Measurements from ENCODE around the gene TARS2. TPM values are rescaled to one million over a fixed set of nuclear protein-coding genes. Genes with fewer than 3 reads are reported as not detected.

The TARS2 gene
- total and polyA plus RNA-seq, 3 donors from 2014 or later, result 35.4 to 39.7 (median 35.7) TPM

DNA sequence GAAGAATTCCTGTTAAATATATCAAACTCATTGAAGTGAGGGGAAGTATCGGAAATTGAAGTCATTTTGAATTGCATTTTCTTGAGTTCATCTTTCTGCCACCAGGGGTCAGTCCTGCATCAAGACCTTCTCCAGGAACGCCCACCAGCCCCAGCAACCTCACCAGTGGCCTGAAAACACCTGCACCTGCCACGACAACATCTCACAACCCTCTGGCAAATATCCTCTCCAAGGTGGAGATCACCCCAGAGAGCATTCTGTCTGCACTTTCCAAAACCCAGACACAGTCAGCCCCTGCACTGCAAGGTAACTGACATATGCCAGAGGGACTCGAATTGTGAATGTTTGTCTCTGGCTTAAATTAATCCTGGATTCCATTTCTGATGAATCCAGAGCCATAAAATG, 22.8 kb upstream of the TARS2 start:
- H3K4me3 ChIP-seq, result no peak overlapping the region
- H3K4me1 ChIP-seq, result no peaks in the 10 kb centered on the region
- no peak for TF ChIP-seq POLR2A (IDR thresholded peaks at IDR 0.05)
- TF ChIP-seq, protein P1, sequence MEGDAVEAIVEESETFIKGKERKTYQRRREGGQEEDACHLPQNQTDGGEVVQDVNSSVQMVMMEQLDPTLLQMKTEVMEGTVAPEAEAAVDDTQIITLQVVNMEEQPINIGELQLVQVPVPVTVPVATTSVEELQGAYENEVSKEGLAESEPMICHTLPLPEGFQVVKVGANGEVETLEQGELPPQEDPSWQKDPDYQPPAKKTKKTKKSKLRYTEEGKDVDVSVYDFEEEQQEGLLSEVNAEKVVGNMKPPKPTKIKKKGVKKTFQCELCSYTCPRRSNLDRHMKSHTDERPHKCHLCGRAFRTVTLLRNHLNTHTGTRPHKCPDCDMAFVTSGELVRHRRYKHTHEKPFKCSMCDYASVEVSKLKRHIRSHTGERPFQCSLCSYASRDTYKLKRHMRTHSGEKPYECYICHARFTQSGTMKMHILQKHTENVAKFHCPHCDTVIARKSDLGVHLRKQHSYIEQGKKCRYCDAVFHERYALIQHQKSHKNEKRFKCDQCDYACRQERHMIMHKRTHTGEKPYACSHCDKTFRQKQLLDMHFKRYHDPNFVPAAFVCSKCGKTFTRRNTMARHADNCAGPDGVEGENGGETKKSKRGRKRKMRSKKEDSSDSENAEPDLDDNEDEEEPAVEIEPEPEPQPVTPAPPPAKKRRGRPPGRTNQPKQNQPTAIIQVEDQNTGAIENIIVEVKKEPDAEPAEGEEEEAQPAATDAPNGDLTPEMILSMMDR (IDR thresholded peaks at IDR 0.05), result peak; percentile 58 to 83 (median 81)
- H3K36me3 ChIP-seq (ENCODE audit: low read depth, missing control alignments), result no peaks in the 10 kb centered on the region
- intact Hi-C loops (cut with DNase I; ENCODE audit: low total_unique reads), result loop anchor here (10.0 kb wide), 1 partner anchor 90 kb away; no protein-coding TSS in a partner anchor
- no peaks in the 10 kb centered on the region for H3K9me3 ChIP-seq
- WGBS, 2 donors, result 48 to 56% methylated on average over 4 of the region's 4 CpGs
- no peaks in the 10 kb centered on the region for H3K27me3 ChIP-seq
- DNase-seq, result peak; percentile 57
- no peak overlapping the region for H3K27ac ChIP-seq

DNA sequence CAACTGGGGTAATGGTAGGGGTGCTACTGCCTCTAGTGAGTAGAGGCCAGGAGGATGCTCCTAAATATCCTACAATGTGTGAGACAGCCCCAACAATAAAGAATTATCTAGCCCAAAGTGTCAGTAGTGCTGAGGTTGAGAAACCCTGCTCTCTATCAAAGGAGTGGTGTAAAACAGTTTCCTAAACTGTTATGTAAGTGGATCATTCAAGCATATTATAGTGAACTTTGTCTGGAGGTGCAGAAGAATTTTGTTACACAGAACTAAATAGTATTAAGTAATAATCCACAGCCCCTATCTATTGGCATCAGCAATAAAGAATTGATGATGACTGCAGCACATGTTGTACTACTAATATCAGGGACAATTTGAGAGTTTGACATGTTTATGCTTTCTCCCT, 20.3 kb upstream of the TARS2 start:
- no peaks in the 10 kb centered on the region for H3K27me3 ChIP-seq
- no peak for TF ChIP-seq POLR2A (IDR thresholded peaks at IDR 0.05)
- TF ChIP-seq, protein P1 (IDR thresholded peaks at IDR 0.05), result no peak
- H3K4me1 ChIP-seq, result peaks cover 5% of the 10 kb centered on the region
- H3K36me3 ChIP-seq (ENCODE audit: low read depth, missing control alignments), result no peaks in the 10 kb centered on the region
- no peak for DNase-seq
- H3K9me3 ChIP-seq, result no peaks in the 10 kb centered on the region
- no peak overlapping the region for H3K27ac ChIP-seq
- intact Hi-C loops (cut with DNase I; ENCODE audit: low total_unique reads), result loop anchor here (10.0 kb wide), 1 partner anchor 88 kb away; no protein-coding TSS in a partner anchor
- no peak overlapping the region for H3K4me3 ChIP-seq

DNA sequence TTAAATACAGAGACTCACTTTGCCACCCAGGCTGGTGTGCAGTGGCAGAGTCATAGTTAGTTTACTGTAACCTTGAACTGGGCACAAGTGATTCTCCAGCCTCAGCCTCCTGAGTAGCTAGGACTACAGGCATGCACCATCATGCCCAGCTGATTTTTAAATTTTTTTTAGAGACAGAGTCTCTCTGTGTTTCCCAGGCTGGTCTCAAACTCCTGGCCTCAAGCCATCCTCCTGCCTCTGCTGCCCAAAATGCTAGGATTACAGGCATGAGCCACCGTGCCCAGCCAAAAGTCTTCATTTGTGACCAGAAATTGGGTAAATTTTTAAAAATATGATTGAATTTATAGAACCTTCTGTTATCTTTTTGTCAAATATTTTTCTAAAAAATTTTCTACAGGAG, 17.9 kb upstream of the TARS2 start:
- H3K4me1 ChIP-seq, result peaks cover 19% of the 10 kb centered on the region
- no peaks in the 10 kb centered on the region for H3K9me3 ChIP-seq
- WGBS, 2 donors, result 77 to 78% methylated on average over 1 of the region's 1 CpG
- no peak for DNase-seq
- no peaks in the 10 kb centered on the region for H3K27me3 ChIP-seq
- no peak overlapping the region for H3K27ac ChIP-seq
- intact Hi-C loops (cut with DNase I; ENCODE audit: low total_unique reads), result loop anchor here (10.0 kb wide), 1 partner anchor 86 kb away; no protein-coding TSS in a partner anchor
- no peak overlapping the region for H3K4me3 ChIP-seq
- TF ChIP-seq POLR2A (IDR thresholded peaks at IDR 0.05), result no peak
- TF ChIP-seq, protein P1 (IDR thresholded peaks at IDR 0.05), result no peak
- no peaks in the 10 kb centered on the region for H3K36me3 ChIP-seq (ENCODE audit: low read depth, missing control alignments)

DNA sequence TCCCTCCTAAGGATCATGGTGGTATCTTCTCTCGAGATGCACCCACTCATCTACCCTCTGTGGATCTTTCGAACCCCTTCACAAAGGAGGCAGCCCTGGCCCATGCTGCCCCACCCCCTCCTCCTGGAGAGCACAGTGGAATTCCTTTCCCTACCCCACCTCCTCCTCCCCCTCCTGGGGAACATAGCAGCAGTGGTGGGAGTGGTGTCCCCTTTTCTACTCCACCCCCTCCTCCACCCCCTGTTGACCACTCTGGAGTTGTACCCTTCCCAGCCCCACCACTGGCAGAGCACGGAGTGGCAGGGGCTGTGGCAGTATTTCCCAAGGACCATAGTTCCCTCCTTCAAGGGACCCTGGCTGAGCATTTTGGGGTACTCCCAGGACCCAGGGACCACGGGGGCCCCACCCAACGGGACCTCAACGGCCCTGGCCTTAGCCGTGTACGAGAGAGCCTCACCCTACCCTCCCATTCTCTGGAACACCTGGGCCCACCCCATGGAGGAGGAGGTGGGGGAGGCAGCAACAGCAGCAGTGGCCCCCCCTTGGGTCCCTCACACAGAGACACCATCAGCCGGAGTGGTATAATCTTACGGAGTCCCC, 14.5 kb upstream of the TARS2 start:
- Histone ChIP-seq H3K27ac (peak overlapping the region in 1 of 2 donors; percentile 11), H3K4me1 (peaks cover 37% of the 10 kb centered on the region), H3K27me3 (no peaks in the 10 kb centered on the region), H3K9me3 (no peaks in the 10 kb centered on the region), H3K4me3 (no peak overlapping the region), H3K36me3 (ENCODE audit: low read depth, missing control alignments) (no peaks in the 10 kb centered on the region)
- DNase-seq, result no peak
- TF ChIP-seq, protein P1 (IDR thresholded peaks at IDR 0.05), result no peak
- no peak for TF ChIP-seq POLR2A (IDR thresholded peaks at IDR 0.05)
- 84 to 98% methylated on average over 5 to 10 of the region's 10 CpGs for WGBS, 2 donors
- intact Hi-C loops (cut with DNase I; ENCODE audit: low total_unique reads), result no loop called here

DNA sequence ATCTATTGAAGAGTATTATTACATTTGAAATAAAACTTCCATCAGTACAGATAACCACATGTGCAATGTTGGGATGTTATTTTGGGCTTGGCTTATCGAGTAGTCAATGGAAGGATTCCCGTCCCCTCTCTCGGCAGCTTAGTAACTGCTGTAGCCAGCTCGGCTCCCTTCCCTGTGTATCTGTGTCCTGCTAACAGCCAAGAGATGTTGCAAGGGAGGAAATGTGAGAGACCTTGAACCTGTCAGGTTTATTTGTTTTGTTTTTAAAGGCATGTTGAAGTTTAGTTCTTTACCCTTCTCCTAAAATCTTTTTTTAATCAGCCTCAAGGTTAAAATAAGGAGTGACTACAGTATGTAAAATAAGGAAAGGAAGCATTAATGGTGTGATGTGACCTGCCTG, 13.6 kb upstream of the TARS2 start:
- DNase-seq, result peak; percentile 77
- no peak for TF ChIP-seq POLR2A (IDR thresholded peaks at IDR 0.05)
- TF ChIP-seq, protein P1 (IDR thresholded peaks at IDR 0.05), result no peak
- peak overlapping the region in 1 of 2 donors; percentile 12 for H3K27ac ChIP-seq
- no peaks in the 10 kb centered on the region for H3K9me3 ChIP-seq
- 29 to 42% methylated on average over 4 of the region's 4 CpGs for WGBS, 2 donors
- no peaks in the 10 kb centered on the region for H3K27me3 ChIP-seq
- H3K4me1 ChIP-seq, result peaks cover 37% of the 10 kb centered on the region
- intact Hi-C loops (cut with DNase I; ENCODE audit: low total_unique reads), result no loop called here
- H3K36me3 ChIP-seq (ENCODE audit: low read depth, missing control alignments), result no peaks in the 10 kb centered on the region
- H3K4me3 ChIP-seq, result no peak overlapping the region

Data from testis (tissue), 3 donors.